NOMO-1 (cell line): ENCODE data around the gene OAS1.
A peak's percentile ranks its signal among the peaks of the same experiment; 100 is the strongest.
"Not testable (repeated sequence)": the region's sequence is repeated elsewhere in the genome, so short reads cannot be mapped to it uniquely, and the experiment has no call there.

Source experiments
- DNase-seq, 2 experiments: peaks; one replicate each; lab custom pipeline; 2025; ENCODE audit not compliant: unreplicated experiment in 2 of 2; lab: John Stamatoyannopoulos, UW

The OAS1 gene

GRCh38 chr12:112933129-112933505, 26.4 kb downstream of the OAS1 start:
- no peak for DNase-seq

DNA sequence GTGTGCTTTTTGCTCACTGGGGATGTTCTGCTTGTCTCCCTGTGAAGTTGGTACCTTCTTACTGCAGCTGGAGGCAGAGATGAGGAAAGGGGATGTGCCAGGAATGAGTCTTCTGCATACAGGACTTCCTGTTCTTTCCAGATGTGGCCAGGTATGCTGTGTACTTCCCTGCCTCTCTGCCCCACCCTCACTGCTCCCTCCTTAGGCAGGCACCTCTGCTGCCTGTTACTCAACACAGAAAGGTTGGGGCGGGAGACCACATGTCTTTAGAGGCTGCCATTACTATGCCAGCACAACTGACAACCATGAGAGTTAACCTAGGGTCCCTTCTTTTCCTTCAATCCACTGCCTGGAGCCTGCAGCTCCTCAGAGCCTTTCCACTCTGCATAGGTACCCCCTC, 29.5 kb downstream of the OAS1 start:
- DNase-seq = no peak

DNA sequence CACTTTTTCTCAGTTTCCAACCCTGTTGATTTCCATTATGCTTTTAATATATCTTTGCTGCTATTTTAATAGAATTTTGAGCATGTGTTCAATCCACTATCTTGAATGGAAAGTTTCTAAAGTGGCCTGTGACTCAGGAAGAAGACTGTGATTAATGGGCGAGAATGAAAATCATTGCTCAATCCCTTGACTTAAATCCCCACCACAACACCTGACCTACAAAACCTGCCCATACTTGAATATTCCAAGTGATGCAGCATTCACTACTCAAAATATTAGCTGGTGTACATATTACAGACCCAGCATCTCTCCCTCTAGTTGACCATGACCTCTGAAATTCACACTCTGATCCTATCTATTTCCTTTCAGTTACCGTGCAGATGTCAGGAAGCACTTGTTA, 30.2 kb downstream of the OAS1 start:
- DNase-seq = no peak

- DNase-seq = peak; percentile 29 to 38
Observed at GRCh38 chr12:112937741-112938719, 31.3 kb downstream of the OAS1 start, which contains the start of gene OAS3. Gene OAS3, plus strand, starts transcription at chr12:112938474. Its CDS starts 57 bp downstream, at chr12:112938531.

- DNase-seq = no peak
Observed at GRCh38 chr12:112938751-112939150, 32.0 kb downstream of the OAS1 start.

GRCh38 chr12:112939761-112940381, 33.1 kb downstream of the OAS1 start:
- peak; percentile 37 to 72 for DNase-seq

DNA sequence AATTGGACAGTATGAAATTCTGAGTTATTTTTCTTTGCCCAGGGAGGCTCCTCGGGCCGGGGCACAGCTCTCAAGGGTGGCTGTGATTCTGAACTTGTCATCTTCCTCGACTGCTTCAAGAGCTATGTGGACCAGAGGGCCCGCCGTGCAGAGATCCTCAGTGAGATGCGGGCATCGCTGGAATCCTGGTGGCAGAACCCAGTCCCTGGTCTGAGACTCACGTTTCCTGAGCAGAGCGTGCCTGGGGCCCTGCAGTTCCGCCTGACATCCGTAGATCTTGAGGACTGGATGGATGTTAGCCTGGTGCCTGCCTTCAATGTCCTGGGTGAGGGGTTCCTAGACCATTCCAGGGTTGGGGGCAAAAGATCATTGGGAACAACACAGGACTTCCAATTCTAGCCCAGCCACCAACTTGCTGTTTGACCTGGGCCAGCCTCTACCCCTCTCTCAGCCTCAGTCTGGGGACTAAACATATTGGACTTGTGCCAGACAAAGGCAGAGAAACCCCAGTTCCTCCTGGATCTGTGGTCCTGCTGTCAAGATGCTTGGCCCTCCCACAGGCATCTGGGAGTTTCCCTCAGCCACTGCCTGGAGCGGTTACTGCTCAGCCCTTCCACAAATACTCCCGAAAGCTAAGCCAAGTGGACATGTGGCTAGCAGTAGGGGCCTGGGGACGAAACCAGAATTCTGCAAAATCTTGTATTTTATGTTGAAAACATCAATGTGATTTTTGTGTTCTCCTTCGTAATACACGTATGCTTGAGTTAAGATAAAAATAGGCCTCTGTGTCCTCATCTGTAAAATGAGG, 35.0 kb downstream of the OAS1 start:
- DNase-seq = no peak

GRCh38 chr12:112942572-112942971, 35.8 kb downstream of the OAS1 start:
- DNase-seq = no peak

DNA sequence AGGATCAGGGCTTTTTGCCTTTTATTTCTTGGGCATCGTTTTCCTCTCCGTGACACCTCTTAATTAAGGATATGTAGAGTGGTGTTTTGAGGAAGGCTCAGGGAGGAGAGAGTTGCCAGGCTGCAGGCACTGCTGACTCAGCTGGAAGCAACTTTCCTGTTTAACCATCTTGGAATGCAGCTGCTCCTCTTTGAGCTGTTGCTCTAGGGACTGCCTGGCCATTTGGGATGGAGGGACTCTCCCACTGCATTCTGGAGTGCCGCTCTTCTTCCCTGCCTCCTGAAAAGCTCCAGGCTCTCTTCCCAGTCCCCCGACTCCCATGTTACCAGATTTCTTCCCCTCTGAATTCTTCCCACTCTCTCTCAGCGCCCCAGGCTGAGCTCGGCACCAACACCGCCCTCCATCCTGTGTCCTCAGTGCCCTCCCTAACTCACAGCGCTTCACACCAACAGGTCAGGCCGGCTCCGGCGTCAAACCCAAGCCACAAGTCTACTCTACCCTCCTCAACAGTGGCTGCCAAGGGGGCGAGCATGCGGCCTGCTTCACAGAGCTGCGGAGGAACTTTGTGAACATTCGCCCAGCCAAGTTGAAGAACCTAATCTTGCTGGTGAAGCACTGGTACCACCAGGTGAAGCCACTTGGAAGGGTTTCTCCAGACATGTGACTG, 37.4 kb downstream of the OAS1 start:
- no peak for DNase-seq

DNA sequence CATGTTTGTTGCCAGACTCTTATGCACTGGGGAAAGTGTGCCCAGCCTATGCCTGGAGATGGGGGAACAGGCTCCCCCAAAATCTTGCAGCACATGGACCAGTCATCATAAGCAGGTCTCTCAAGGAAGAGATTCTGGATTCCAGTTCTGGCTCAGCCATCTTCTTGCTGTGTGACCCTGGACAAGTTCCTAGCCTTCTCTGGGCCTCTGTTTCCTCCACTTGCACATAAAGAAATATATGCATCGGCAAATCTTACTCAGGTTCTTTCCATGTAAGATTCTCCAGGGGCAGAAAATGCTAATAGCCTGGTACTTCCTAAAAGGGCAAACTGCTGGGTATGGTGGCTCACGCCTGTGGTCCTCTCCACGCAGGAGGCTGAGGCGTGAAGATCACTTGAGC, 38.8 kb downstream of the OAS1 start:
- no peak for DNase-seq

GRCh38 chr12:112946236-112947000, 39.7 kb downstream of the OAS1 start:
- no peak for DNase-seq

- DNase-seq = no peak
Observed at GRCh38 chr12:112947314-112947713, 40.6 kb downstream of the OAS1 start.

- DNase-seq = no peak
Observed at GRCh38 chr12:112947761-112948160, 41.0 kb downstream of the OAS1 start.

GRCh38 chr12:112948806-112949205, 42.0 kb downstream of the OAS1 start:
- DNase-seq = no peak

GRCh38 chr12:112950701-112951100, 43.9 kb downstream of the OAS1 start:
- no peak for DNase-seq

- DNase-seq = not testable (repeated sequence)
Observed at GRCh38 chr12:112957125-112957524, 50.4 kb downstream of the OAS1 start.

GRCh38 chr12:112961074-112961473, 54.3 kb downstream of the OAS1 start:
- no peak for DNase-seq

- DNase-seq = no peak
Observed at GRCh38 chr12:112961536-112961935, 54.8 kb downstream of the OAS1 start.

- no peak for DNase-seq
Observed at GRCh38 chr12:112962561-112962960, 55.8 kb downstream of the OAS1 start.
